IPS-11a (cell line): ENCODE results near the gene FAM107B.

Source experiments
- H3K4me3 ChIP-seq: one replicate; pipeline ENCODE4 v1.5.1; 2013; ENCODE audit warnings: low read depth, low read length, control low read depth

The FAM107B gene

DNA sequence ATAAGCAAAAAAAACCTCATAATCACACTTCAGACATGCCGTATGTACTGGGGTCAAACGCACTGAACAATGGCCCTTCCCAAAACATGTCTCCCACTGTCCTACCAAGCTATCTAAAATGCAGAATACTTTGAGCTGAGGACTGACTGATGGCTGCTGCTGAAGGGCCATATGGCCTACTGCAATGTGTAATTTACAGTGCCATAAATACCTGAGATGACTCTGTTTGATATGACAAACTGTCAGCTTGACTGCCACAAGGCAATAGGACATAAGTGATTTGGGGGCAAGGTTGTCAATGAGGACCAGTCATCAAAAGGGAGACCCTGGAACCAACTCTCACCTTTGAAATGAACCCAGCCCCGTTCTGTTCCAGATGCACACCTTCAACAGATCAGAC, 256.5 kb downstream of the FAM107B start:
- no peak overlapping the region for H3K4me3 ChIP-seq

DNA sequence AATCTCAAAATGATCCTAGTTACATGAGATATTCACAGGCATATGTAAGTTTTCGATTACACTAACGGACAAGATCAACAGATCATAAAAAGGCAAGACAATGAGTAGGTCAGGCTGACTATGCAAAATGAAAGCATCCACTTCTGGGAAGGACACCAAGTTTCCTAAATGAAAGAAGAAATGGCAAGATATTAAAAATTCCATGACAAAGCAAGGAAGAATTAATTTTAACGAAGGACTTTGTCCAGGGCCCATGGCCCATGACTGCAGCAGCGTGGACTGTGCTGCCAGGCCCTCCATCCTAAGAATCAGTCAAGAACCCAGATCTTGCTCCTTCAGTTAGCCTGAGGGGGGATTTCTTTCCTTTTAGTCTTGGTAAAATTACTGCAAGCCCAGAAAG, 261.6 kb downstream of the FAM107B start:
- H3K4me3 ChIP-seq: no peak overlapping the region

DNA sequence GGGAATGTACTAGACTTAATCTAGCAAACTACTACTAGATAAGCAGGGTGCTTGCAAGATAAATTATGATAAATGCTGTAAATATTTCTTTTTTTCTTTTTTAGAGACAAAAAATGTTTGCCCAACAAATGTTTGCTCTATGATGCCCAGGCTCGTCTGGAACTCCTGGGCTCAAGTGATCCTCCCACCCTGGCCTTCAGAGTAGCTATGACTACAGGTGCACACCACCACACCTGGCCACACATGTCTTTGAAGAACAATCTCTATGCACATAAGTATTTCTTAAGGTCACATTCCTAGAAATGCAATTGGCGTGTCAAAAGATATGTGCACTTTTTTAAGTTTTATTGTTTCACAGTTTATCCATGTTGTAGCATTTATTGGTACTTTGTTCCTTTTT, 264.4 kb downstream of the FAM107B start:
- no peak overlapping the region for H3K4me3 ChIP-seq

DNA sequence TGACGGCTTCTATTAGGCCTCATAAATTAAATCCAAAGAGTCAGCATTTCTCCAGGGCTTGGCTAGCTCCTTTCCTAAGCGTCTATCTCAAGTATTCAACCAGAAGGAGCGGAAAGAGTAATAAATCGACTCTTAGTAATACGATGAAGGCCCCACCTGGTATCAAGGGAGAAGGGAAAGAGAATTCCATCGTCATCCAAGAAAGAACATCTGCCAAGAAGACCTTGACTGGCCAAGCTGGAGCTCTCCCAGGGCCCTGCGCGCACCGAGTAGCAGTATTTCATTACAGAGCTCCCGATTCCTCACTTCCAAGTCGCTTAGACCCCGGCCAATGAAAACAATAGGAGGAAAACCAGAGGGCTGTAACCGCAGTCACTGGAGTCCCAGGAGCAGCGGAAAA, 266.0 kb downstream of the FAM107B start:
- no peak overlapping the region for H3K4me3 ChIP-seq

DNA sequence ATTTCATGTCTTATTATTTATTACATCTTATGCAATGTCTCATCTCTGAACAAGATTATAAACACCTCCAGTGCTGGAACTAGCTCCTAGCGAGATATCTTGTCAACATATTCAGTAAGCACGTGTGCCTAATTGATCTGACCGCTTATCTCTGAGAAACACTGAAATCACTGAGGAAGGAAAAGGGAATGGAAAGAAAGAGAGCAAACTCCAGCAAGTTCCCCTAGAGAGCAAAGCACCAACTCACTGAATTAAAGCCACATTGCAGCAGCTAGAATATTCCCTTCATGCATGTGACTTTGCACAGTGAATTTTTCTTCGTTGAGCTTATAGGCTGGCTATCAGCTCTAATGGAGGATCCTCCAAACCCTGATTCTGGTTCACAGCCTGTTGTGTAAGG, 266.9 kb downstream of the FAM107B start:
- H3K4me3 ChIP-seq: no peak overlapping the region

DNA sequence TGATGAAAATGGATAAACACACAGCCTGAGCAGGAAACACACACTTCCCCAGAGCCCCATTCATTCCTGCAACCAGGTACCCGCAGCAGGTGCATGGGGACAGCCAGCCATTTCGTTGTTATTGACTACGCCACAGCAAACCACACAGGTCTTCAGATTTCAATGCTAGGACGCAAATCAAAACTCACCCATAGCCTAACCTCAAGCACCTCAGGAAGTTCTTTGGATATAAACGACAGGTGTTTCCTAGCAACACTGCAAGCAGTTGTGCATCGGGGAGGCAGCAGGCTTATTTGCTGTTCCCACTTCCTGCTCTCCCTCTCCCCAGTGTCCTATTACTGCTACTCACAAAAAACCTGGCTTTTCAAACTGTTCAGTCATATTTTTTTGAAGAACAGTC, 267.5 kb downstream of the FAM107B start:
- H3K4me3 ChIP-seq: no peak overlapping the region

DNA sequence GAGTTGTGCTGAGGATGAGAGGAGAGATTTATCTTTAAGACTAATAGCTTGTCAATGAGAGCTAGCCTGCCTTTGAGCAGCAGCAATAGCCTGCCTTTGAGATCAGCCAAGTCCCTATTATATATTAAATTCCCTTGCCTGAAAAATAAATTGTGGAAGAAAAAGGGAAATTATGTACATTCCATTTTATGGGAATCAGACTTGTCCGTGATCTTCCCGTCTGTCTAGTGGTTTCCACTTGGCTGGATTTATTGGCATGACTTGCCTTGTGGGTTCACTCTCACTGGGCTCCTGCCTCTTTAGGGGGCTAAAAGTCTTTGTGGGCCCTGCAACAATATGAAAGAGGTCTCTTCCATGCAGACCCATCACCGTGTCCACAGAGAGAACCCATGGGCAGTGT, 272.3 kb downstream of the FAM107B start:
- H3K4me3 ChIP-seq: no peak overlapping the region

DNA sequence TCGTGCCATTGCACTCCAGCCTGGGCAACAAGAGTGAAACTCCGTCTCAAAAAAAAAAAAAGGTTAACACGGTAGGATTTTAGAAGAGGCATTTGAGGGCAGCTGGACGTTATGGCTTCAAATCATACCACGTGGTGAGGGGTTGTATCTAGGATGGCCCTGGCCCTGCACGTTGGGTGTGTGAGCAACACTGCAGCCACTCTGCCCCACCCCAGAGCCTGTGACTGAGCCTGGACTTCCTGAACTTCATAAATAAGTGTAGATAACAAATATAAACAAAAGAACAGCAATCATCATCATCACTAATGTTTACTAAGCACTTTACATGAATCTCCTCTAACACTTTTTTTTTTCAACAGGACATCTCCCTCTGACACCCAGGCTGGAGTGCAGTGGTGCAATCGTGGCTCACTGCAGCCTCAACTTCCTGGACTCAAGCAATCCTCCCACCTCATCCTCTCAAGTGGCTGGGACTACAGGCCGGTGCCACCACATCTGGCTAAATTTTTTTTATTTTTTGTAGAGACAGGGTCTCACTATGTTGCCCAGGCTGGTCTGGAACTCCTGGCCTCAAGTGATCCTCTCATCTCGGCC, 274.4 kb downstream of the FAM107B start:
- no peak overlapping the region for H3K4me3 ChIP-seq

DNA sequence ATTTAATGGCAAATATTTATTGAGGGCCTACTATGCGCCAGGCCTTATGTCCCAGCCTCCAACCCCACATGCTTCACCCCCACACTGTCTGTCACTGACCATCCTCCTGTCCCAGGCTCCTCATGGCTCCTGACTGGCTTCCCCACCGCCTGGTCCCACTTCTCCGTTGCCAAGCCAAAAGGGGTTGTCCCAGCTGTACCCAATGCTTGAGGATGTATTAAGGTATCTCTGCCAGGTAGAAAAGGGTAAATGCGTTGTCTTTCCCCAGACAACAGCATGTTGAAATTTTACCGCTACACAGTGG, 275.1 kb downstream of the FAM107B start:
- H3K4me3 ChIP-seq: no peak overlapping the region

DNA sequence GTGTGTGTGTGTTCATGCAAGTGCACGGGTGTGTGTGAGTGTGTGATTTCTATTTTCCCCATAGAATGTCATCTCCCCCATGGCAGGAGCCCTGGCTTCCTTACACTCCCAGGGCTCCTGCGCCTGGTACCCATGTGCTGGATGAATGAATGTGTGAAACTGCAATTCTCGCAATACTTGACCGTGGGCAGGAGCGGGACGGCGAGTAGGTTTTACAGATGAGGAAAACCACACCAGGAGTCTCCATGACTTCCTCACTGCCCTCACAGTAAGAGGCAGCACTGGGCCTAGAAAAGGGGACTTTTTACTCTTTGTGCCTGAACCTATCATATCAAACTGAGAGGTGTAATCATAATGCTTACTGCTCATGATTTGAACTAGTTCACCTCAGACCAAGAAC, 276.4 kb downstream of the FAM107B start:
- H3K4me3 ChIP-seq: no peak overlapping the region

DNA sequence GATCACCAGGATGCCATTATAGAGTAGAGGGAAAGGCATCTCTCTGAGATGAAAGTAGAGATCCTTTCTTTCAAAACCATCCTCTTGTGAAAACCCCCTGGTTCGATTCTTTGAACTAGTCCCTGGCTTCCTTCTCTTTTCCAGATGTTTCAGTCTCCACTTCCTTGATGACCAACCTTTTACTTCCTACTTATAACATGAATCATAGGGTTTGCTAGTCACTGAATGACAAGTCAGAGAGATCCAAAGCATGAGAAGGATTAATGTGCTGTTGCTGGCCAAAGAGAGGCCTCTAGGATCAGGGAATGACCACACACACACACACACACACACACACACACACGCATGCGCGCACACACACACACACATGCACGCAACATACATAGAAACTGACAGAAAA, 282.9 kb downstream of the FAM107B start:
- no peak overlapping the region for H3K4me3 ChIP-seq

DNA sequence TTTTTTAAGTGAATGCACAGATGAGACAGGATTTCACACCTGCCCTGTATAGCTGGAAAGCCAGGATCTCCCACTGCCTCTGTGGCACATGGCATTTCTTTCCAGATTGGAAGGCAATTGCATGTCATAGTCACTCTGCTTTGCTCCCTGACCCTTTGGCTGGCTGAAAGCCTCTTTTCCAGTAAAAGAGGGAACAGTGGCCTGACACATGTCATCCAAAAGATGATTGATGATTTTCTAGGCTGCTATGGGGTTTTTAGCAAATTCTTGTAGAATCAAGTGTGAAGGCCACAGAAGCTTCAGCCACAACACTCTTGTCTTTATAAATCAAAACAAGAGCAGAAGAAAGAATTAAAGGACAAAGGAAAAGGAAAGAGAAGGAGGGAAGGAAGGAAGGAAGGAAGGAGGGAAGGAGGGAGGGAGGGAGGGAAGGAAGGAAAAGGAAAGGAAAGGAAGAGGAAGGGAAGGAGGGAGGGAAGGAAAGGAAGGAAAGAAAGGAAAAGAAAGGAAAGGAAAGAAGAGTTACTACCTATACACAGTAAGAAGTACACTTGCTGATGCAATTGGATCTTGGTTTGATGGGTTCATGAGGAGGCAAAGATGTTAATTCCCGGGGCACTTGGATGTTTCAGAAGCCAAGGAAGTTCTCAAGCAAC, 285.0 kb downstream of the FAM107B start:
- no peak overlapping the region for H3K4me3 ChIP-seq

DNA sequence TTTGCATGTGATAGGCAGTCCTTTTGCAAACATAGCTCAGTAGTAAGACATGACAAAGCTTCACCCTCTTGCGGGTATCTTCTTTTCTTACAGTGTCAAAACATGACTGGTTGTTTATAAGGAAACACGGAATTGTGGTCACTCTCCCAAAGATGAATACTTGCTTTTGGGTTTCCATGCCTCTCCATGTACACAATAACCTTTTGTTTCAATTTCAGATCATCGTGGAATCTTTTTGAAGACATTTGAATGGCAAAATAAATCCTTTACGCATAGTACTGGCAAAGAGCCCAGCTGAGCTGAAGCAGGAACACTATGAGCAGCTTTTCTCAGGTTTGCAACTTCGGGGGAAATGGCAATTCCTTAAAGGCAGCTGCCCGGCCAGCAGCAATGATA, 287.2 kb downstream of the FAM107B start:
- H3K4me3 ChIP-seq: no peak overlapping the region

DNA sequence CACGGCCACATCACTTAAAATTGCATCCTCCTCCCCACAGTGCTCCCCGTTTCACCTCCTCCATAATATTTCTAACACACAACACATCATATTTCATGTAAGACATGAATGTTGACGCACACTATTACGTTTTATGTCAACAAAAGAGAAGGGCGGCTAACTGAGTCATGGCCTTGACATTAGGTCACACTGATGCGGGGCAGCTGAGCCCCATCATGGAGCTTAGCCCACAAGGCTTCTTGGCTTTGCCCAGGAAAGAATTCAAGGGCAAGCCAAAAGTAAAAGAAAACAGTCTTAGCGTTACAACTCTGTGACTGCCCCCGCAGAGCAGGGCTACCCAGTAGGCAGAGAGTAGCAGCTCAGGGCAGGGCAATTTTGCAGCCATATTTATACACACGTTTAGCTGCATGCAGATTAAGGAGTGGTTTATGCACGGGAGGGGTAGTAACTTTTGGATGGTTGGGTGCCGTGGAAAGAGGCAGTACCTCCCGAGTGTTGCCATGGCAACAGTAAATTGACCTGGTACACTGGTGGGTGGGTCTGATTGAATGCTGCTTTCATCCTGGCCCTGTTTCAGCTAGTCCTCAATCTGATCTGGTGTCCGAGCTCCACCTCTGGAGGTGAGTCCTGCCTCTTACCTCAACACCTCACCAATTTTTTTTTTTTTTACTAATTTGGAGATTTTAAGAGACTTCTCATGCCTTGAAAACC, 287.8 kb downstream of the FAM107B start:
- H3K4me3 ChIP-seq: no peak overlapping the region

DNA sequence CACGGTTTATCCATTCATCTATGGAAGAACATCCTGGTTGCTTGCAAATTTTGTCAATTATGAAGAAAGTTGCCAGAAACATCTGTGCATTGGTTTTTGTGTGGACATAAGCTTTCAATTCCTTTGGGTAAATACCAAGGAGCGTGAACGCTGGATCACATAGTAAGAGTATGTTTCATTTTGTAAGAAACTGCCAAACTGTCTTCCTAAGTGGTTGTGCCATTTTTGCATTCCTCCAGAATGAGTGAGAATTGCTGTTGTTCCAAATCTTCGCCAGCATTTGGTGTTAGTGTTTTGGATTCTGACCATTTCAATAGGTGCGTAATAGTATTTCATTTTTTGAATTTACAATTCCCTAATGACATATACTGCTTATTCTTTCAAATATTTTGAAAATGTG, 288.7 kb downstream of the FAM107B start:
- no peak overlapping the region for H3K4me3 ChIP-seq

DNA sequence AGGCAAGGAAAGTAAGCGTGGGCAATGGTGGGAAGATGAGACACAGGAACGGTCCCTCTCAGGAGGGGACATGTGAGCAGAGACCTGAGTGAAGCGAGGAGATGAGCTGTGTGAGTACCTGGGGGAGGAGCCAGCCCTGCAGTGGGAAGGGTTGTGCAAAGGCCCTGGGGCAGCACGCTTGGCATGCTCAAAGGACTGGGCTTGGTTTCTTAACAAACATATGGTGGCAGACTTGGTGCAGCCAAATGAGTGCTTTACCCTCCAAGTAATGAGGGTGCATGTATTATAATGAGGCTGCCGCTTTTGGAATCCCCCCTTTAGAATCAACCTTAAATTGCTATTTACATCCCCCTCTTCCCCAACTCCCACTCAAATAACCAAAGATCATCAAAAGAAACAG, 291.3 kb downstream of the FAM107B start:
- no peak overlapping the region for H3K4me3 ChIP-seq

DNA sequence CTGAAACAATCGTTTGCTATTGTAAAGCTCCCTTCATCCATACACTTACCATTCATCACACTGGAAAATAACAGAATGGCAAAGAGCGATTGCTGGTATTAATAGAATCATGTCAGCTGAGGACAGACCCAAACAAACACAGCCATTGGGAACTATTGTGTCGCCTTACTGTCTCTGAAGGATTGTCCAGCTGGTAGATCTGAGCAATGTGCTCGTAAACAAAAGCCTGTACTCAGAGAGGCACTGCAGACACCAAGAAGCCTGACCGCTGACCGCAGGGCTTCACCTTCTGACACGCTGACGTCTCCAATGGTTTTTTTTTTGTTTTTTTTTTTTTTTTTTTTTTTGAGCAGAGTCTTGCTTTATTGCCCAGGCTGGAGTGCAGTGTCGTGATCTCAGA, 292.9 kb downstream of the FAM107B start:
- H3K4me3 ChIP-seq: no peak overlapping the region

DNA sequence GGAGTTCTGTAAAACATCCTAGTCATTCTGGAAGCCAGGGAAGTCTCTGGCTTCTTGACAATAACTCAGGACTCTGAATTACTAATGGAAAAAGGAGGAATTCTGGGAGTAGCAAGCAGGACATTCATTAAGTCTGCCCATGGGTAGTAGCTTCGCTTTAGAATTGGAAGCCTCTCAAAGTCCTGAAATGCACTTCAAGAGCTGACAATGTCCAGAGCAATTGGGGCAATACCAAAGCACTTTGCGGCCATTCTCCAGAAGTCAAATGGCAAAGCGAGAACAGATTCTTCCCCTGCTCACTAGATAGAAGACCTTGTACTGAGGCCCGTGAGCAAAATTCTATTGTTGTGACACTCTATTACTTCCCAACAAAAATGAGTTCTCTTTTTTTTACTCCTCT, 293.7 kb downstream of the FAM107B start:
- no peak overlapping the region for H3K4me3 ChIP-seq

DNA sequence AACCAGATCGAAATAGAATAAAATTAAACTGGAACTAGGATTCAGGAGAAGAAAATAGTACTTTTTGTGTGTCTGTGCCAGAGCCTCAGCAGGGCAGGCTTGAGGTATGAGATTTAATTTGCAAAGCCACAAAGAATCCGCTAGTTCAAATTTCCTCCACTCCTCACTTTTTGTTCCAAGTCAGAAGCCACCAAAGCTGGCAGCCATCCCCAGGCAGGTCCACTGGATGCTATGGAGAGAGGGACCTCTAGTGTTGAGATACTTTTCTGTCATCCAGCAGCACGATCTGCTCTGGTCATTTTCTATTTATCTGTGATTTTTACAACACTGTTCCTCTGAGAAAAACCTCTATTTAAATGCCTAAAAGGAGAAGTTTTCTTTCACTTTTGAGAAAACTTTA, 296.1 kb downstream of the FAM107B start:
- H3K4me3 ChIP-seq: no peak overlapping the region

DNA sequence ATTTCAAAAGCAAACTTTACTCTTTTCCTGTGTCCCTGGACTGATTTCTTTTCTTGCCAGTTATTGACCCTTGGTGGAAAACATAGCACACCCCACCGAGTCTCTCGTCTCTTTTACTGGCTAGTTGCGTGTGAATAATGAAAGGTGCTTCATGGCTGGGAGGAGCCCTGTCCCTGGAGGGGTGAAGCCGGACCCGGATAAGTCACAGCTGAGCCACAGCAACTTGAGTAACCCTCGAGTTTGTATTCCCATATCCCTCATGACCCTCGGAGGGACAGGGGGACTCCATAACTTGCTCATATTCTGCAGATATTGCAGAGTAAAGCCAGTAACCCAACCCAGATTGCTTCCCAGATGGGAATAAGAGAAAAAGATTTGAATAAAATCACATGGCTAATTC, 296.5 kb downstream of the FAM107B start:
- H3K4me3 ChIP-seq: no peak overlapping the region

DNA sequence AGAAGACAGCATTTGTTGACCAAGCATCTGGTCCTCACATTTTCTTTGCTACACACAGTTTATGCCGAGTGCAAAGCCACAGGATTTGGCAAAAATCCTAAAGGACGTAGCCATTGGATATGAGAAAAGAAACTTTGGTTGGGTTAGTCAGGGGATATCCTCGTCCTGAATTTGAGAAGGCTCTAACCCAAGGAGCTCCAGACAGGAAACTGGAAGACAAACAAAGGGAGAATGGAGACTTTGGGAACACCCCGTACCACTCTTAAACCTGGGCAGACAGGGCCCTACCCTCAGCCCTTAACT, 297.3 kb downstream of the FAM107B start:
- H3K4me3 ChIP-seq: no peak overlapping the region

DNA sequence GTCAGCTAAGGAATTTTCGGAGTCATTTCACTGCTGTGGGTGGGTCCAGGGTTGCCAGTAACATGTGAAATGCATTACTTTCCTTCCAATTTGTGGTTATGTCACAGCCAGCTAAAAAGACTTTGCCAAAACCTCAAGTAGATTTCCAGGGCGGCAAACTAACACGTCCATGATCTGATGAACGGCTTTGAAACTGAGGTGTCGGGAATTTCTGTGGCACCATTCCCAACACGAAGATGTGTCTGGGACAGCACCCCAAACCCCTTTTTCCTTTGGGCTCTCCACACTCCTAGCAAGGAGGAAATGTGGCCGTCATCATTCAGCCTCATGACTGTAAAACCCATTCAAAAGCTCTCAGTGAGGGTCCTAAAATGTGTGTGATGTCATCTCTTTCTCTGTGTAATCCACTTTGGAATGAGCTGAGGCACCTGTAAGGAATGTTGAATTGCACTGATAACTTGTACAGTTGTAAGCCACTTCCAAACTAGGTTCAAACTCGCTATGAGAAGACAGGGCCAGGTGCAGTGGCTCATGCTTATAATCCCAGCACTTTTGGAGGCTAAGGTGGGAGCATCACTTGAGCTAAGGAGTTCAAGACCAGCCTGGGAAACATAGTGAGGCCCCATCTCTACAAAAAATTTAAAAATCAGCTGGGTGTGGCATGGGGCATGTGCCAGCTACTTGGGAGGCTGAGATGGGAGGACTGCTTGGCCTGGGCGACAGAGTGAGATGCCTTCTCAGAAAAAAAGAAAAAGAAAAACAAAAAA, 297.9 kb downstream of the FAM107B start:
- H3K4me3 ChIP-seq: no peak overlapping the region
